Activated T-cell treated with anti-CD3 and anti-CD28 coated beads, Interleukin-2, amount 50 U/mL, for 1 hour (primary cell): Measurements from ENCODE around the gene PRDM11.

Source experiments
- DNase-seq: peaks from one replicate; pipeline ENCODE4 v3.0.0-alpha.2; 2020

PRDM11 gene

GRCh38 chr11:45267652-45268299, 121.3 kb downstream of the PRDM11 start:
- no peak for DNase-seq

- no peak for DNase-seq
Measured at GRCh38 chr11:45269678-45270077, 123.2 kb downstream of the PRDM11 start.

- no peak for DNase-seq
Measured at GRCh38 chr11:45270946-45271716, 124.7 kb downstream of the PRDM11 start.

GRCh38 chr11:45272701-45273100, 126.3 kb downstream of the PRDM11 start:
- no peak for DNase-seq

GRCh38 chr11:45273509-45273908, 127.1 kb downstream of the PRDM11 start:
- no peak for DNase-seq

- DNase-seq, result no peak
Measured at GRCh38 chr11:45274206-45274605, 127.8 kb downstream of the PRDM11 start.

- no peak for DNase-seq
Measured at GRCh38 chr11:45275828-45276227, 129.4 kb downstream of the PRDM11 start.

- no peak for DNase-seq
Measured at GRCh38 chr11:45278714-45279113, 132.3 kb downstream of the PRDM11 start.

- no peak for DNase-seq
Measured at GRCh38 chr11:45279645-45280044, 133.2 kb downstream of the PRDM11 start.

GRCh38 chr11:45280449-45280848, 134.0 kb downstream of the PRDM11 start:
- DNase-seq, result no peak

- DNase-seq, result no peak
Measured at GRCh38 chr11:45282081-45282480, 135.6 kb downstream of the PRDM11 start.
